Stimulated activated CD4-positive, alpha-beta T cell treated with anti-CD3 and anti-CD28 coated beads, Interleukin-12 subunit alpha, Interleukin-12 subunit beta, amount 100 ng/mL, for 48 hours (primary cell): ENCODE results near the gene LTF.
"Not testable (repeated sequence)": the region's sequence is repeated elsewhere in the genome, so short reads cannot be mapped to it uniquely, and the experiment has no call there.

Experiments
- DNase-seq, 3 donors: peaks; one replicate each; pipeline ENCODE4 v3.0.0-alpha.2; 2020; ENCODE audit warnings: low read depth in 2 of 3, low spot score in 1 of 3

LTF gene

GRCh38 chr3:46442576-46443530 lies 21.9 kb downstream of the LTF start:
- DNase-seq, result peak in 2 of 3 donors; percentile 4 to 82

DNA sequence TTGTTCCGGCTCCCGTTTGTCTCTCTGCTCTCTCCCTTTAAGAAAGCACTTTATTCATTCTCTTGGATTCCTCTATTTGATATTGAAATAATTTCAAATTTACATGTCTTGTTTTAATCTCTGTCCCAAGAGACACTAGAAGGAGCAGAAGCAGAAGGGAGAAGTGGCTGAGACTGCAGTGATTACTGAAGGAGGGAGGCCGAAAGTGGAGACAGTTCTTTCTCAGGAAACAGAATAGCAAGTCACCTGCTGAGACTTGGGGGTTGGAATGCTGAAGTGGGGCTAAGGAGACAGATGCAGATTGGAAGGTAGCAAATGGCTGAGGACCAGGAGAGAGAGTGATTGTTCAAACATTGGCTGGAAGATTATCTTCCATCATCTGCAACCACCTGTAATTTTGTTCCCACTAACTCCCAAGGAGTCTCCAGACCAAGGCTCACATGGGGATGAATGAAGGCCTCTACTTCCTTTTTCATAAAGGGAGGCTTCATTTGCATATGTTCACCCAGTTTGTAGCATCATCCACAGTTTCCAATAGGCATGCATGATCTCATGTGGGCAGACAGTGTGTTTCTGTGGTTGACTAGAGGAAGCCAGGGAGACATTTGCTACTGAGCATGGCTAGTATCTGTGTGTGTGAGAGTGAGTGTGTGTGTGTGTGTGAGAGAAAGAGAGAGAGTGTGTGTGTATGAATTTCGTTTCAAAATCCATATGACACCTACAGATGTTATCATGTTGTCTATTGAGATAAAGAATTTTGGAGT lies 24.0 kb downstream of the LTF start:
- DNase-seq, result peak; percentile 9 to 18 (median 9)

GRCh38 chr3:46438831-46439230 lies 25.9 kb downstream of the LTF start:
- DNase-seq, result no peak

DNA sequence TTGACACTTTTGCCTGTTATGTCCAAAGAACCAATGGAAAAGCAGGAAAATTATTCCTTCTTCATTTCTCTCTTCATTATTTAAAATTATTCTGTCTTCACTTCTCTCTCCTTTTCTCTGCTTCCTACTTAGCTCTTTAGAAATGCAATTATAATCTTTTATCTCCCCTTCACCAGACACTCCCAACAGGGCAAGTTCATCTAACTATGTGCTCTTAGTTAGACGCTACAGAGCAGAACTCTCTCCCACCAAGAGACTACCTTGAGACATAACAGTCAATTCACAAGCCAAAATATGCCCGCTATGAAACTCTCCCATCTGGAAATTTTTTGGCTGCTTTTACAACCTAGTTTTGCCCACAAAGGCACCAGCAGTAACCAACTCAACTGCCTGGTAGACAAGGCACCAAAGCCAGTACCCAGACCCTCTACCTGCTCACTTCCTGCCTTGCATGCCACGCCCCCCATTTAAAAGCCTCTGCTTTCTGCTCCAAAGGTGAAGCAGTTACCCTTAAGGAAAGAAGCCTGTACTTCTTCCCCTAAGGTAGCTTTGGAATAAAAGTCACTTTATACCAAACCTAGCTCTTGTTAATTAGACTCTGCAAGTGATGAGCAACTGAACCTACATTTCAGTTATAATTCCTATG lies 29.5 kb downstream of the LTF start:
- no peak for DNase-seq

GRCh38 chr3:46433841-46434240 lies 30.9 kb downstream of the LTF start:
- no peak for DNase-seq

- DNase-seq, result not testable (repeated sequence)
Measured at GRCh38 chr3:46433118-46433517, 31.6 kb downstream of the LTF start.

DNA sequence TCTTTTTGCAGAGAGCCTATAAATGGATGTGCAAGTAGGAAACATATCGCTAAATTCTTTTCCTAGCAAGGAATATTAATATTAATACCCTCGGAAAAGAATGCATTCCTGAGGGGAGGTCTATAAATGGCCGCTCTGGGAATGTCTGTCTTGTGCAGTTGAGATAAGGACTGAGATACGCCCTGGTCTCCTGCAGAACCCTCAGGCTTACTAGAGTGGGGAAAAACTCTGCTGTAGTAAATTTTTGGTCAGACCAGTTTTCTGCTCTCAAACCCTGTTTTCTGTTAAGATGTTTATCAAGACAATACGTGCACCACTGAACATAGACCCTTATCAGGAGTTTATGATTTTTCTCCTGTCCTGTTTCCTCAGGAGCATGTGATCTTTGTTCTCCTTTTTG lies 32.8 kb downstream of the LTF start:
- not testable (repeated sequence) for DNase-seq

GRCh38 chr3:46430879-46431278 lies 33.8 kb downstream of the LTF start:
- not testable (repeated sequence) for DNase-seq

DNA sequence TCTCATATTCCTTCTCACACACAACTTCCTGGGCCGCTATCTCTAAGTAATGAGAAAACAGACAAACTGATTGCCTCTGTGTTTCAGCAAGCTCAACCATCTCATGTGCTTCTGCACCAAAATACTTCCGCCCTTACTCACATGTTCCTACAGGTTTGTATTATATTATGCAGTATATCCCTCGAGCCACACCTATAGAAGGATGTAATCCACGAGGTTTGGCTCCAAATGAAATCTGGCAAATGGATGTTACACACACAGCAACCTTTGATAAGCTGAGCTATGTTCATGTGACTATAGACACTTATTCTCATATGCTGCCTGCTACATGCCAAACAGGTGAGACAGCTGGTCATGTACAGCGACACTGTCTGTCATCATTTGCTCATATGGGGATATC lies 35.0 kb downstream of the LTF start:
- no peak for DNase-seq

DNA sequence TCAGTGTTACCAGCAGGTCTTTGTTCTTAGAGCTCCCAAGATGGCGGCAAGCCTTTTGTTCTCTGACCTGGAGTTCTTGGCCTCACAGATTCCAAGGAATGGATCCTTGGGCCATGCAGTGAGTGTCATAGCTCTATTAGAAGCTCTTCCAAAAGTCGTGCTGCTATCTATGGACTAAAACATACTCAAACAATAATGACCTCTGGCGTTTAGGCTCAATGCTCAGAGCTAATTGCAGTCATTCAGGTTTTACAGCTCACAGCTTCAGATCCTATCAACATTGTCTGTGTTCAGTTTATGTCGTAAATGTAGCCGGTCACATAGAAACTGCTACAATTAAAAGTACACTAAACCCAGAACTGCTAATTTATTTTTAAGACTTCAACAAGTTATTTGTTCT lies 35.5 kb downstream of the LTF start:
- no peak for DNase-seq

- DNase-seq, result no peak
Measured at GRCh38 chr3:46427916-46428833, 36.5 kb downstream of the LTF start.

GRCh38 chr3:46427404-46427803 lies 37.3 kb downstream of the LTF start:
- DNase-seq, result not testable (repeated sequence)

DNA sequence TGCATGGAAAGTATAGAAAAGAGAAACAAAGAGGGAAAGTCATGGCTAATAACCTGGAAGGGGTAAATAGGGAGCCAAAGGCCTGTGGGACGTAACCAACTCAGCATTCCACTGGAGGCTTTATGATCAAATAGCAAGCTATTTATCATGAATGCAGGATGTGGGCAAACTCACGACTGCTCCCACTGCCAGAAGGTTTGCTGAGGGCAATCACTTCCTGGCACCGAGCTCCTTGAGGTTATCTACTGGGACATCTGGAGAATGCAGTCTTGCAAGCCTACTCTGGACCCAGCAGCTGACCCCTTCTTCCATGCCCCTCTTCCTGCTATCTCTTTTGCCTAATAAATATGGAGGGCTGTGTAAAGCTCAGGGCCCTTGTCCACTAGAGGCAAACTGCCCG lies 38.2 kb downstream of the LTF start:
- DNase-seq, result not testable (repeated sequence)

GRCh38 chr3:46423588-46423987 lies 41.1 kb downstream of the LTF start:
- DNase-seq, result no peak

GRCh38 chr3:46422617-46423016 lies 42.1 kb downstream of the LTF start:
- DNase-seq, result no peak

- no peak for DNase-seq
Measured at GRCh38 chr3:46420931-46421330, 43.8 kb downstream of the LTF start.

- DNase-seq, result no peak
Measured at GRCh38 chr3:46419816-46420215, 44.9 kb downstream of the LTF start.

DNA sequence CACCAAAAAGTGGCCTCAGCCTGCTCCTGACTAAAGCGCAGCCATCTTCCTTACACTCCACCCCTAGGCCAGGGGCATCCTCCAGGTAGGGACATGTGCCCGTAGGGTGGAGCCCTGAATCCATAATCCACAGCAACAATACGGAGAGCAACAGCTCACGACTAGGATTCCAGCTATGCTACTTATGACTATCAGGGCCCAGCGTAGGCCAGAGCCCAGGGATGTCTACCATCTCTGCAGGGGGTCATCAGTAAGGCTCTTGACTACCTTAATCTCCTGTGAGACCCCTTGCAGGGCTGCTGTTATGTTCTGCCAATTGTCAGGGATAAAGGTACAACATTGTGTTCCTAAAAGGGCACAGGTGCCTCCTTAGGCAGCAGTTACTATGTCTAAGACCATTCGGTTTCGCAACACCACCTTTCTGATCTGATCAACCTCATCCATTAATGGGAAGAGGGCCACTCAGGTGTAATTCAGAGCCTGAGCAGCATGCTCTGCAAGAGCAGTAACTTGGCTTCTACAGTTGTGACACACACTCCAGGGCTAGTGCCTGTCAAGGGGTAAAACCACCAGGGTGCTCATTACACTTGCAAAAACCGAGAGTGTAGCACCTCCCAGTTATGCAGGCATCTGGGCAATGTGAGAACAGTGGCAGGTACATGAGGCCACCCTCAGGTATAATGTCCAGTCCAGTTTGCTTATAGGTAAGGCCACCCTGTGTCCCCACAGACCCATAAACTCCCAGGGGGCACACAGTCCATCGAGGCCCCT lies 46.7 kb downstream of the LTF start:
- DNase-seq, result no peak

DNA sequence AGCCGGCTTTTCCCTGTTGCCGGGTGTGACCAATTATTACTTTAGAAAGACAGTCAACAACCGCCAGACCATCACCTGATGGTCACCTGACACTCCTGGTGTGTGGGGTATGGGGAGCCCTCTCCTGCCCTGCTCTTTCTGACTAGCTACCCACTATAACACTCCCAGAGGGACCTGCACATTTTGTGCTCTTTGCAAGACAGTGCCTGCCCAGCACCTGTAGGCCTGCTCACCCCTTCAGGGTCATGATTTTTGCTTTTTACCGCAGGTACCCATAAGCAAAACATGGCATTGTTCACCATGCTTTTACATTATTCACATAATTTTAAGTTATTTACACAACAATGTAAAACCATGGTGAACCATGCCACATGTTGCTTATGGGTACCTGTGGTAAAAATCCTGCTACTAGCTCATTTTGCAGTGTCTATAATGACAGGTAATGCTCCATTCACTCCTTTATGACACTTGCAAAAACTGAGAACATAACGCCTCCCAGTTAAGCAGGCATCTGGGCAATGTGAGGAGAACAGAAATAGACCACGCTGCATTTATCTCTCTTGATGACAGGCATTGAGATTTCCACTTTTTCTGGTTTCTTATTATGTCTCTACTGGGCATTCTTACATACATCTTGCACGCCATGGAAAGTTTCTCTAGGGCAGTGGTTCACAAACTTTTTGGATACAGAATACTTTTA lies 47.7 kb downstream of the LTF start:
- DNase-seq, result no peak
